ENCODE measurements around the gene PTPRN2. TPM values are rescaled to one million over a fixed set of nuclear protein-coding genes. Genes with fewer than 3 reads are reported as not detected.
"Not testable (repeated sequence)": the region's sequence is repeated elsewhere in the genome, so short reads cannot be mapped to it uniquely, and the experiment has no call there.

The PTPRN2 gene
- polyA plus RNA-seq, 1 donor, result 1.7 TPM

DNA sequence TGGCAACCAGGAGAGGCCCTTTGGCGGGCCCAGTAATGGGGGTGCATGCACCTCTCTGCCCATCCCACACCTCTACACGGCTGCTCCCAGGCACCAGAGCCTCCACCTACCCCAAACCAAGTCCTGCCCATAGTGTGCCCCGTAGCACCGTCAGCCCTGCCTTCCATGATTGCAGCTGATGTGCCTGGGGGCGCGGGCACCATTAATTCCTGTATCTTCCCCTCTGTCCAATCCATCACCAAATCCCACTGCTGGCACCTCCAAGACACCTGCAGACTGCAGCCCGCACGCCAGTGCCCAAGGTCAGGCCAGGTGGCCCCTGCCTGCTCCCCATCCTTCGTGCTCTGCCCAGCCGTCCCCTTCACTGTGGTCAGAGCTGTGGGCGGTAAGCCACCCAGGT lies 533.0 kb downstream of the PTPRN2 start:
- no peak for DNase-seq (ENCODE audit: low read depth)

- DNase-seq (ENCODE audit: low read depth), result no peak
Measured at GRCh38 chr7:158054081-158054480, 533.5 kb downstream of the PTPRN2 start.

DNA sequence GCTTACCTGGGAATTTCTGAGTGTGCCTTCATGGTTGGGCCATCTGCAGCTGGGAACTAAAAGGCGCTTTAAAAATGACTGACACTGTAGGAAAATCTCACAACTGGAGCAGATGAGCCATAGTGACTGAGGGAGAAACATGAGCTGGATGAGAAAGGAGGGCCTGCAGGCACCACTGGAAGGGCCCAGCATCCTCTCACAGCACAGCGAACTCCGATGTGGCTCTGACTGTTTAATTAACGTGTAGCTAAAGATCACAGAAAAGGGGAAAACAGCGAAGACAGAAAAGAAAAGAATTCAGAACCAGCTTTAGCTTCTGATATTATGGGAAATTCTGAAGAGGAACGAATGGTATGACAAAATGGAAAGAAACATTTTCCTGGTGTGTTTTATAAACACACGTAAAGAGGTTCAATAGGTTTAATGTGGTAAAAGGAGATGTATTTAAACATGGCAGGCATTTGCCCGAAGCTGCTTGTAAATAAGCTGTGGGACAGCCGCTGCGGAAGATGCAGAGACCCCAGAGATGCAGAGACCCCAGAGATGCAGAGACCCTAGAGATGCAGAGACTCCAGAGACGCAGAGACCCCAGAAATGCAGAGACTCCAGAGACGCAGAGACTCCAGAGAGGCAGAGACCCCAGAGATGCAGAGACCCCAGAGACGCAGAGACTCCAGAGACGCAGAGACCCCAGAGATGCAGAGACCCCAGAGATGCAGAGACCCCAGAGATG lies 534.3 kb downstream of the PTPRN2 start:
- DNase-seq (ENCODE audit: low read depth), result no peak

DNA sequence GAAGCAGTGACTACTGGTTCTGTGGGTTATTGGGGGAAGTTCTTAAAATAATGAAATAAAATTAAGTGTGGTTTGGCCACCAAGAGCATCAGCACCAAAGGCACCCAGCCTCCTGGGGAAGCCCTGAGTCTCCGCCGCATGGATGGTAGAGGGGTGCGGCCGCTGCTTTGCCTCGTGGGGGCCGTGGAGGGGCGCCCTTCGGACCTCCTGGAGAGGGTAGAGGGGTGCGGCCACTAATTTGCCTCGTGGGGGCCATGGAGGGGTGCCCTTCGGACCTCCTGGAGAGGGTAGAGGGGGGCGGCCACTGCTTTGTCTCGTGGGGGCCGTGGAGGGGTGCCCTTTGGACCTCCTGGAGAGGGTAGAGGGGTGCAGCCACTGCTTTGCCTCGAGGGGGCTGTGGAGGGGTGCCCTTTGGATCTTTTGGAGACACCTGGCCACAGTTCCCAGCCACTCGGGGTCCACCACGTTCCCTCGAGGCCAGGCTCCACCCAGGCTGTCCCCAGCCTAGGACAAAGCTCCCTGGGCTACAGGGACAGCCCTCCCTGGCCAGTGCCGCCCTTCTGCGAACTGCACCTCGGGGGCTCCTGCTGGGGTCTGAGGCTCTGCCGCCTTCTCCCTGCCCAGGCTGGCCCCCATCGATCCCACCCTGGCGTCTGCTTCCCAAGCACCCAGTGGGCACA lies 535.1 kb downstream of the PTPRN2 start:
- no peak for DNase-seq (ENCODE audit: low read depth)

DNA sequence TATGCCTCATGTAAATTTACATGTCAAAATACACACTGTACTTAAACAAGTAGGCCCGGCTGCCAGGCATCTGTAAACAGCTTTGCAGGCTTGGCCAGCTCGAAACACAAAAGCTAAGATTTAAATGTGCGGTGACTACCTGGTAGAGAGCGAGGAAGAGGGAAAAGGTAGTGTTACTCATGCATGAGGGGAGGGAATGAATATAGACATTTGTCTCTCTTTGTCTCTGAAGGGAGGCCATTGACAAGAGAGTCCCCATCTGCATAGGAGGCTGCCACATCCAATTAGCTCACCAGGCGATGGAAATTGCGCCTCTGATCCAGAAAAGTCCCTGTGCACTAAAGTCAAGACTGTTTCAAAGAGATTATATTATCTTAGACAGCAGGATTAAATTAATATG lies 535.8 kb downstream of the PTPRN2 start:
- no peak for DNase-seq (ENCODE audit: low read depth)

GRCh38 chr7:158050978-158051651 lies 536.5 kb downstream of the PTPRN2 start:
- no peak for DNase-seq (ENCODE audit: low read depth)

DNA sequence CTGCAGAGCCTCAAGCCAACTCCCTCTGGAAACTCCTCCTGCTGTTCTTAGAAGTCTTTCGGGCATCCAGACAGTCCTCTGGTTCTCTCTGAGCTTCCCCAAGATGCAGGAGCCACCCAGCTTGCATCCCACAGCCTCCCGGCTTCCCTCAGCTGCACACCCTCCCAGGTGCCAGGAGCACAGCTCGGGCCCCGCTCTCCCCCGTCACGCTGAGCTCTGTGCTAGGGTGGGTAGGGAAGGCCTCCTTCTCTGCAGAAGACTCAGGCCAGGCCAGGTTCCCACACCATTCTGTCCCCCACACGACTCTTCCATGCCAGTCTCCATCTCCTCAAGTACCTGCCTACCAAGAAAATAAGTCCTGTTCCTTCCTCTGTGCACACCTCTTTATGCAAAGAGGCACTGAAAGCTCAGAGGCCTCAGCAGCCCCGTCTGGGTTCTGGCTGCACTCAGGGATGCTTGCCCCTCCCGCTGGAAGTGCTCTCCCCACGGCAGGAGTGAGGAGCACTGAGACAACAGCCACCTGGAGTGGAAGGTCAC lies 537.1 kb downstream of the PTPRN2 start:
- DNase-seq (ENCODE audit: low read depth), result no peak

- no peak for DNase-seq (ENCODE audit: low read depth)
Measured at GRCh38 chr7:158049271-158049670, 538.4 kb downstream of the PTPRN2 start.

GRCh38 chr7:158048569-158048968 lies 539.1 kb downstream of the PTPRN2 start:
- no peak for DNase-seq (ENCODE audit: low read depth)

GRCh38 chr7:158047391-158048059 lies 540.1 kb downstream of the PTPRN2 start:
- no peak for DNase-seq (ENCODE audit: low read depth)

- not testable (repeated sequence) for DNase-seq (ENCODE audit: low read depth)
Measured at GRCh38 chr7:158046246-158046645, 541.4 kb downstream of the PTPRN2 start.

- no peak for DNase-seq (ENCODE audit: low read depth)
Measured at GRCh38 chr7:158044482-158044823, 543.2 kb downstream of the PTPRN2 start.

DNA sequence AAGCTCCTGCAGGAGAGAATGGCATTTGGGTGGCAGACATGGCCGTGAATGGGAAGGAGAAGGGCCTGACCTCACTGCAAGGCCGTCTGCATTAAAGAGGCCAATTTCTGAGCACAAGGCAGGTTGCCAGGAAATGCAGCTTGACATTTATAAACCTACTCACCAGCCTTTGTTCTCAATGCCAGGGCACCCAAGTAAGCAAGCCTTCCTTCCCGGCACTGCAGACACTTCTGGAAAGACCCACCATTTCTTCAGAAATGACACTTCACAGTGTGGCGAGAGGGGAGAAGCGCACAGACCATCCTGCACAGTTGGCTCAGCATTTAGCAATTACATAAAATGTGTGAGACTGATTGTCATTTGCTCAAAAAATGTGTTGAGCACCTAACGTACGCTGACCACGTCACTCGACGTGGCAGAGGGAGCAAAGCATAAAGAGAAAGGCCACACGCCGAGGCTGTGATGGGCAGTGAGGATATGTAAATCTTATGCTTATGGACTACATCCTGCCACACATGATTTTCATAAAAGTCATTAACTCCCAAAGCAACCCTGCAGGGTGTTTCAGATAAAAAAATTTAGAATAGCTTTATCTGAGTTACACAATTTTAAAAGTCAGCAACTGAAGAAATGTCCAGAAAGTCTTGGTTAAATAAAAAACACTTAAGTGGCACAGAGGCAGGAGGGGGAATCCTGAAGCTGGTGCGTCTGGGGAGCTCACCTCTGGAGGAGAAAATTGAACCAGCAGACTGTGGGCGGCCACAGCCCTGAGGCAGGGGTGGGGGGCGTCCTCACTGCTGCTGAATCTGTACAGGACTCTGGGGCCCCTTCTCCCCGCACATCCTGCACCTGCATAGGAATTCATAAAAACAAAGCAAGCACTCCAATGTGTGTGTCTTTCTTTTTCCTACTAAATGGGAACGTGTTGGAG lies 543.8 kb downstream of the PTPRN2 start:
- no peak for DNase-seq (ENCODE audit: low read depth)

- no peak for DNase-seq (ENCODE audit: low read depth)
Measured at GRCh38 chr7:158042156-158042880, 545.3 kb downstream of the PTPRN2 start.

DNA sequence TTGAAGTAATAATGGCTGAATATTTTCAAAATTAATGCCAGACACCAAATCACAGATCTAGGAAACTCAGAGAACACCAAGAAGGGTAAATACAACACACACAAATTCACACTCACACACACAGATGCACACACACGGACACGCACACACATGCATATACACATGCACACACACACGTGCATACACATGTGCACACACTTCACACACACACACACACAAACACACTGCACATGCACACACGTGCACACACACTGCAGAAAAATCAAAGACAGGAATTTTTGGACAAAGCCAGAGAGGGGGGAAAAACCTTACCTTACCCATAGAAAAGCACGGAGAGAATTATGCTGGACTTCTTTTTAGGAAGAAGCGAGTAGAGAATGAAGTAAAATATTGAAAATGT lies 547.4 kb downstream of the PTPRN2 start:
- DNase-seq (ENCODE audit: low read depth), result no peak

GRCh38 chr7:158039270-158039669 lies 548.4 kb downstream of the PTPRN2 start:
- DNase-seq (ENCODE audit: low read depth), result no peak

DNA sequence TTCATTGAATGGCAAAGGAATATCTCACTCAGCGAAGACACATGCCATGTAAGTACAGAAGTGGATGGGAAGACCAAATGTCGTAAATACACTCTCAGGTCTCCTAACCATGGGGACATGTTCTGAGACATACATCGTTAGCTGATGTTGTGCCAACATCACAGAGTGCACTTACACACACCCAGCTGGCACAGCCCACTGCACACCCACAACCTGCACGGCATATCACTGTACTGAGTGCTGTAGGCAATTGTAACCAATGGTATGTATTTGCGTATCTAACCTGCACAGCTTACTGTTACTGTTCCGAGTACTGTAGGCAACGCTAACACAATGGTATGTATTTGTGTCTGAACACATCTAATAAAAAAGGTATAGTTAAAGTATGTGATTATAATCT lies 550.4 kb downstream of the PTPRN2 start:
- no peak for DNase-seq (ENCODE audit: low read depth)

- no peak for DNase-seq (ENCODE audit: low read depth)
Measured at GRCh38 chr7:158035343-158035742, 552.3 kb downstream of the PTPRN2 start.

DNA sequence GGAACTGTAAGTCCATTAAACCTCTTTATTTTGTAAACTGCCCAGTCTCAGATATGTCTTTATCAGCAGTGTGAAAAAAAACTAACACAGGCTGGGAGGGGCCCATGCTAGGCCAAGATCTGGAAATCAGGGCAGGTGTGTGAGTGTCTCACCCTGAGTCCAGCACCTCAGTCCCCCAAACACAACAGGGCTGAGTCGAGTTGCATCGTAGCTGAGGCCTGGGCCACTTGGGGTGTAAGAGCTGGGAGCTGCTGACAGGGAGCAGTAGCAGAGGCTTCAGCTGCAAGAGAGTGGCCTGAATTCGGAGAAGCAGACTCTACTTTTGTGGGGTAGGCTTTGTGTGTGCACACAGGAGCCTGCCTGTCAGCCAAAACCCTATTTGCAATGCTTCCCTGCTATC lies 553.1 kb downstream of the PTPRN2 start:
- DNase-seq (ENCODE audit: low read depth), result no peak

- DNase-seq (ENCODE audit: low read depth), result not testable (repeated sequence)
Measured at GRCh38 chr7:158033925-158034324, 553.7 kb downstream of the PTPRN2 start.
